Measurements from ENCODE around the gene GOLGA6B.
"Not testable (repeated sequence)": the region's sequence is repeated elsewhere in the genome, so short reads cannot be mapped to it uniquely, and the experiment has no call there.

The GOLGA6B gene

DNA sequence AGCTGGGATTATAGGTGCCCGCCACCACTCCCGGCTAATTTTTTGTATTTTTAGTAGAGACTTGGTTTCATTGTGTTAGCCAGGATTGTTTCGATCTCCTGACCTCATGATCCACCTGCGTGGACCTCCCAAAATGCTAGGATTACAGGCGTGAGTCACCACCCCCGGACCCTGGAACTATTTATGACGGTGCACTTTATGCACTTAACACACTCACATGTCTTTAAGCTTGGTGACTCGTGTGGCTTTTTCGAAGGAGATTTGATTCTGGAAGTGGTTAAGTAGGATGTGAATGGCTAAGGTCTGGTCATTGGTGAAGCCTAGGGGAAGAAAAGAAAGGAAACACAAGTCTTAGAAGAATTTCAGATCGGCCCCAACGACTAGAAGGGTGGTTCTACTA lies 51.8 kb downstream of the GOLGA6B start:
- no peak overlapping the region for H3K4me3 ChIP-seq (ENCODE audit: low read length)
- no peaks in the 10 kb centered on the region for H3K4me1 ChIP-seq (ENCODE audit: control insufficient read depth, insufficient read depth, low read length)
- no peaks in the 10 kb centered on the region for H3K9me3 ChIP-seq (ENCODE audit: control insufficient read depth, low read length)
- no peaks in the 10 kb centered on the region for H3K27me3 ChIP-seq (replicated peaks; ENCODE audit: control insufficient read depth, insufficient read depth, low read length)
- no peak for DNase-seq (ENCODE audit: low read depth)
- H3K36me3 ChIP-seq (ENCODE audit: control insufficient read depth, insufficient read depth, low read length, severe bottlenecking), result no peaks in the 10 kb centered on the region
- H3K9ac ChIP-seq (ENCODE audit: low read length), result no peak overlapping the region

GRCh38 chr15:72708551-72709303 lies 54.2 kb downstream of the GOLGA6B start:
- not testable (repeated sequence) for H3K27me3 ChIP-seq (replicated peaks; ENCODE audit: control insufficient read depth, insufficient read depth, low read length); H3K4me3 ChIP-seq (ENCODE audit: low read length); H3K4me1 ChIP-seq (ENCODE audit: control insufficient read depth, insufficient read depth, low read length); H3K9me3 ChIP-seq (ENCODE audit: control insufficient read depth, low read length); H3K9ac ChIP-seq (ENCODE audit: low read length); DNase-seq (ENCODE audit: low read depth)
- H3K36me3 ChIP-seq (ENCODE audit: control insufficient read depth, insufficient read depth, low read length, severe bottlenecking), result peaks cover 16% of the 10 kb centered on the region

Data from adipocyte (in vitro differentiated cells).